Right kidney (tissue), 1 donor: ENCODE measurements around the gene GLRX5.
"Not testable (repeated sequence)": the region's sequence is repeated elsewhere in the genome, so short reads cannot be mapped to it uniquely, and the experiment has no call there.

Experiments
- DNase-seq: peaks from one replicate; pipeline ENCODE4 v3.0.0-alpha.2; 2016

Gene GLRX5

GRCh38 chr14:95553141-95553540, 18.3 kb downstream of the GLRX5 start:
- no peak for DNase-seq

DNA sequence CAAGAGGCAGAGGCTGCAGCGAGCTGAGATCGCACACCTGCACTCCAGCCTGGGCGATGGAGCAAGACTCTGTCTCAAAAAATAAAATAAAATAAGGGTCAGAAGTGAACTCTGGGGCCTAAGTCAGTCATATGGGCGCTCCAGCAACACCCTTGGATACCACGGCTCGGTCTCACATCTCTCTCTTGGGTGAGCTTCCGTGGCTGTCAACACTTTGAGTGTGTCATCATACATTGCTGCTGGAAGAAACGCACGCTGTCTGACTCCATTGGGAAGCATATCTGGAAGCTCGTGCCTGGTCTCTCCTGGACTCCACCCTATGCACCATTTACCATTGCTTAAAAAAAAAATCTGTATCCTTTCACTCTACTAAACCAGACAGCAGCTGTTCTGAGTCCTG, 20.2 kb downstream of the GLRX5 start:
- DNase-seq: no peak

DNA sequence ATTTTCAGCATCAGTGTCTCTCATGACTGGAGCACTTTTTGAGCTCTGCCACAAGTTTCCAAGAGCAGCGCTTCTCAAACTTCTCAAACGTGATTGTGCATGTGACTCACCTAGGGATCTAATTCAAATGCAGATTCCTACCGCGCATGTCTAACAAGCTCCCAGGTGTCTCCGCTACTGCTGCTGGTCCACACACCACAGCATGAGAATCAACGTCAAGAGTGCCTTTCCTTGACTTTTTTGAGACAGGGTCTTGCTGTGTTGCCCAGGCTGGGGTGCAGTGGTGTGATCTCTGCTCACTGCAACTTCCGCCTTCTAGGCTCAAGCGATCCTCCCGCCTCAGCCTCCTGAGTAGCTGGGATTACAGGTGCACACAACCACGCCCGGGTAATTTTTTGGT, 22.4 kb downstream of the GLRX5 start:
- DNase-seq: no peak

DNA sequence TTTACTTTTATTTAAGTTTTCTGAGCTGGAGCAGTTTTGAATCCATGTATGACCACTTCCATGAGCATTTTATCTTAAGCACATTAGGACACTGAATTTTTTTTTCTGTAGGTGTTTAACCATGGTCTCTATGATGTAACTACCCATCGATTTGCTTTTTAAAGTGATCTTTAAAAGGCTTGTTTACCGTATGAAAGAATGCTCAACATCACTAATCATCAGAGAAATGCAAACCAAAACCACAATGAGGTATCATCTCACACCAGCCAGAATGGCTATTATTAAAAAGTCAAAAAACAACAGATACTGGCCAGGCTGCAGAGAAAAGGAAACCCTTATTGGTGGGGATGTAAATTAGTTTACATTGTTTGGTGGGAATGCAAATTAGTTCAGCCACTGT, 23.0 kb downstream of the GLRX5 start:
- DNase-seq: no peak

DNA sequence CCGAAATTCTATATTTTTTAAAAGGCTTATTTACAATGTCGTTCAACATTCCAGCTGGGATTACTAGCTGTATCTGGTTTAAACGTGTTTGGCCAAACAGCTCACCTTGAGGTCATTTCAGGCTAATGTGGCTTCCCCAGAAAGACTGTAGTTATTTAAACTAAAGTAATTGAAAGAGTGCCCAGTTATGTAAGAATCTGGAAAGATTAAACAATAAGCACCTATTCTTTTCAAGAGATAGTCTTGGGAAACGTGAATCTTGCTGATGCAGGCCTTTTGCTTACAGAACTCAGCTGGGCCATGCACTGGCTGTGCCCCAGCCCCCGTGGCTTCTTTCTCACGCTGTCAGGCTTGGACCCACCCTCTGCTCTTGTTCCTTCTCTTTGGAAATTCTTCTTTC, 24.4 kb downstream of the GLRX5 start:
- DNase-seq: no peak

GRCh38 chr14:95561001-95561412, 26.2 kb downstream of the GLRX5 start:
- peak; percentile 49 for DNase-seq

- DNase-seq: no peak
Measured at GRCh38 chr14:95562892-95563685, 28.2 kb downstream of the GLRX5 start.

- no peak for DNase-seq
Measured at GRCh38 chr14:95564060-95564459, 29.2 kb downstream of the GLRX5 start.

DNA sequence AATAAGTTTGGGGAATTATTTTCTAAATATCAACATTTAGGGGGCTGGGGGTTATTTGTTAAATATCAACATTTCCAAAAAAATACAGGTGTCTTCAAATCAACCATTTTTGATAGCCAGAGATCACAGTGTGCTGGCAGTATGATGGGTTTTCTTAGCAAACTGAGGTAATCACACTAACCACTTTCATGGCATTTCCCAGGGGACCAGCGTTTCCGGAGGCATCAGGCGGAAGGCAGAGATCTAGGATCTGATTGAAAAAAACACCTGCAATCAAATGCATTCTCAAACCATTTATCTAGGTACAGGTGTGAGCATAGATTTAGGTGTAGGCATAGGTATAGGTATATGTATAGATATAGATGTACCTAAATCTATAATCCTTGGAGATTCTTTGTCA, 34.6 kb downstream of the GLRX5 start:
- no peak for DNase-seq

DNA sequence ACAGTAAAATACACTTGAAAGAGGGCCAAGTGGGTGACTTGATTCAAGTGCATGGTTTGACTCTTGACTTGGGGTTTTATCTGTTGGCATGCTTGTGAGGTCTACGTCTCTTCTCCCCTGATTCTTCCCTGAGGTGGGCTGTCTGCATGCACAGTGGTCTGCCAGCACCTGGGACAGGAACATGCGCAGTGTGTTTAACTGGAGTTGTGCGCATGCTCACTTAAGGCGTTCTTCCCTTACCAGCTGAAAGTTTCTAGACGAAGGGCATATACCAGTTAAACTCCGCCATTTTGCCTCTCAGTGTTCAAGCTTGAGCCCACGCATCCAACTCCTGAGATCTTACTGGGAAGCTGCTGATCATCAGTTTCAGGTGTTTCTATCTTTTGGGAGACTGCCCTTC, 38.5 kb downstream of the GLRX5 start:
- DNase-seq: no peak

GRCh38 chr14:95575840-95576473, 41.1 kb downstream of the GLRX5 start:
- DNase-seq: no peak

GRCh38 chr14:95577067-95577800, 42.4 kb downstream of the GLRX5 start:
- no peak for DNase-seq

GRCh38 chr14:95577870-95578269, 43.0 kb downstream of the GLRX5 start:
- no peak for DNase-seq

DNA sequence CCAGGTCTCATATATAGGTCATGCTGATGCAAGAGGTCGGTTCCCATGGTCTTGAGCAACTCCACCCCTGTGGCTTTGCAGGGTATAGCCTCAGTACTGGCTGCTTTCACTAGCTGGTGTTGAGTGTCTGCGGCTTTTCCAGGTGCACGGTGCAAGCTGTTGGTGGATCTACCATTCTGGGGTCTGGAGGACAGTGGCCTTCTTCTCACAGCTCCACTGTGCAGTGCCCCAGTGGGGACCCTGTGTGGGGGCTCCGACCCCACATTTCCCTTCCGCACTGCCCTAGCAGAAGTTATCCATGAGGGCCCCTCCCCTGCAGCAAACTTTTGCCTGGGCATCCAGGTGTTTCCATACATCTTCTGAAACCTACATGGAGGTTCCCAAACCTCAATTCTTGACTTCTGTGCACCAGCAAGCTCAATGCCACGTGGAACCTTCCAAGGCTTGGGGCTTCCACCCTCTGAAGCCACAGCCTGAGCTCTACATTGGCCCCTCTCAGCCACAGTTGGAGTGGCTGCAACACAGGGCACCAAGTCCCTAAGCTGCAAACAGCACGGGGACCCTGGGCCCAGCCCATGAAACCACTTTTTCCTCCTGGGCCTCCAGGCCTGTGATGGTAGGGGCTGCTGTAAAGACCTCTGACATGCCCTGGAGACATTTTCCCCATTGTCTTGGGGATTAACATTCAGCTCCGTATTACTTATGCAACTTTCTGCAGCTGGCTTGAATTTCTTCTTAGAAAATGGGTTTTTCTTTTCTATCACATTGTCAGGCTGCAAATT, 49.2 kb downstream of the GLRX5 start:
- DNase-seq: not testable (repeated sequence)

GRCh38 chr14:95585953-95586620, 51.2 kb downstream of the GLRX5 start:
- DNase-seq: no peak

GRCh38 chr14:95591182-95591581, 56.3 kb downstream of the GLRX5 start:
- DNase-seq: not testable (repeated sequence)
